Stimulated activated CD4-positive, alpha-beta T cell treated with anti-CD3 and anti-CD28 coated beads, Interleukin-4, amount 100 ng/mL, for 4 hours (primary cell): Measurements from ENCODE around the gene ADGRL4.
"Not testable (repeated sequence)": the region's sequence is repeated elsewhere in the genome, so short reads cannot be mapped to it uniquely, and the experiment has no call there.

ENCODE experiments used
- DNase-seq, 2 experiments: peaks; one replicate each; pipeline ENCODE4 v3.0.0-alpha.2; 2020

The ADGRL4 gene

GRCh38 chr1:78916986-78917385 is 89.5 kb downstream of the ADGRL4 start:
- DNase-seq = no peak

- DNase-seq = no peak
These were observed 92.6 kb downstream of the ADGRL4 start for GRCh38 chr1:78913950-78914349.

GRCh38 chr1:78911956-78912880 is 94.3 kb downstream of the ADGRL4 start:
- DNase-seq = no peak

GRCh38 chr1:78902641-78903040 is 103.9 kb downstream of the ADGRL4 start:
- DNase-seq = no peak

GRCh38 chr1:78894811-78895210 is 111.7 kb downstream of the ADGRL4 start:
- DNase-seq = no peak

GRCh38 chr1:78892260-78892840 is 114.2 kb downstream of the ADGRL4 start:
- no peak for DNase-seq

- DNase-seq = no peak
These were observed 119.1 kb downstream of the ADGRL4 start for GRCh38 chr1:78887458-78887857.

- no peak for DNase-seq
These were observed 121.7 kb downstream of the ADGRL4 start for GRCh38 chr1:78884685-78885452.

GRCh38 chr1:78880223-78880622 is 126.3 kb downstream of the ADGRL4 start:
- DNase-seq = no peak

- not testable (repeated sequence) for DNase-seq
These were observed 130.5 kb downstream of the ADGRL4 start for GRCh38 chr1:78875986-78876385.

GRCh38 chr1:78872801-78873200 is 133.7 kb downstream of the ADGRL4 start:
- not testable (repeated sequence) for DNase-seq

- DNase-seq = no peak
These were observed 135.3 kb downstream of the ADGRL4 start for GRCh38 chr1:78871249-78871648.

GRCh38 chr1:78869136-78869535 is 137.4 kb downstream of the ADGRL4 start:
- DNase-seq = no peak

GRCh38 chr1:78864175-78864574 is 142.4 kb downstream of the ADGRL4 start:
- DNase-seq = no peak

- DNase-seq = no peak
These were observed 150.4 kb downstream of the ADGRL4 start for GRCh38 chr1:78856096-78856495.

- no peak for DNase-seq
These were observed 151.3 kb downstream of the ADGRL4 start for GRCh38 chr1:78855258-78855657.

GRCh38 chr1:78854556-78854955 is 152.0 kb downstream of the ADGRL4 start:
- no peak for DNase-seq

- DNase-seq = no peak
These were observed 163.0 kb downstream of the ADGRL4 start for GRCh38 chr1:78843546-78843945.

- no peak for DNase-seq
These were observed 163.4 kb downstream of the ADGRL4 start for GRCh38 chr1:78843111-78843510.

- no peak for DNase-seq
These were observed 165.9 kb downstream of the ADGRL4 start for GRCh38 chr1:78840453-78841271.
